Activated CD4-positive, alpha-beta T cell treated with anti-CD3 and anti-CD28 coated beads, Interleukin-2, amount 50 U/mL, for 24 hours (primary cell): ENCODE results near the gene ZNF442.
"Not testable (repeated sequence)": the region's sequence is repeated elsewhere in the genome, so short reads cannot be mapped to it uniquely, and the experiment has no call there.

Source experiments
- DNase-seq, 2 donors: peaks; one replicate each; pipeline ENCODE4 v3.0.0-alpha.2; 2020; ENCODE audit warnings: low read depth in 1 of 2, low spot score in 1 of 2

Gene ZNF442

GRCh38 chr19:12331211-12331941, 34.1 kb downstream of the ZNF442 start:
- DNase-seq, result peak; percentile 24 to 60

DNA sequence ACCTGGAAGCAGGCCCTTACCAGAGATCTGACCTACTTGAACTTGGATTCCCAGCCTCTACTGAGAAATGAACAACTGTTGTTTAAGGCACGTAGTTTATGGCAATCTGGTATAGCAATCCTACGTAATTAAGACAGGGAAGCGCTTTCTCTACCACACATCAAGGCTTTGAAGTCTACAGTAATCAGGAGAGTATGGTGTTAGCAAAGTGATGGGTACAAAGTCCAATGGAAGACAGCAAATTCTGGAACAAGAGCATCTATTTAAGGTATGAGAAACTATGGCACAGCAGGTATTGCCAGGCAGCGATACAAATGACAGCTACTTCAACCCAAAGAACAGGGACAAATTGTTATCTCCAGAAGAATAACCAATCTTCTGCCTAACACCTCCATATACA, 35.1 kb downstream of the ZNF442 start:
- DNase-seq, result no peak

DNA sequence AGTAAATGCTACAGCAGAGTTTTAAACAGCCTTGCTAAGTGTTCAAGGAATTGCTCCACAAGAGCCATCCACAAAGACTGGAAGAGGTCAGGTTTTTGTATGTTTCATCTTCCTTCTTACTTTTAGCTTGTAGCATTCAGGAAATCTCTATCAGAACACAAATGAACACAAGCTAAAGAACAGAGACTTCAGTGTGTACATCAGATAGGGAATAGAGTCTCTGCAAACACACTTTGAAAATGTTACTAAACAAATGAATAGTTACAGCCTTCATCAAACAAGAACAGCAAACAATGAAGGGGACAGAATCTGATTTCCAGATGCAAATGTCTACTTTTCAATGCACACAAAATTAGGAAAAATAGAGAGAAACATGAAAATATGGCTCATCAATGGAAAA, 39.8 kb downstream of the ZNF442 start:
- no peak for DNase-seq

DNA sequence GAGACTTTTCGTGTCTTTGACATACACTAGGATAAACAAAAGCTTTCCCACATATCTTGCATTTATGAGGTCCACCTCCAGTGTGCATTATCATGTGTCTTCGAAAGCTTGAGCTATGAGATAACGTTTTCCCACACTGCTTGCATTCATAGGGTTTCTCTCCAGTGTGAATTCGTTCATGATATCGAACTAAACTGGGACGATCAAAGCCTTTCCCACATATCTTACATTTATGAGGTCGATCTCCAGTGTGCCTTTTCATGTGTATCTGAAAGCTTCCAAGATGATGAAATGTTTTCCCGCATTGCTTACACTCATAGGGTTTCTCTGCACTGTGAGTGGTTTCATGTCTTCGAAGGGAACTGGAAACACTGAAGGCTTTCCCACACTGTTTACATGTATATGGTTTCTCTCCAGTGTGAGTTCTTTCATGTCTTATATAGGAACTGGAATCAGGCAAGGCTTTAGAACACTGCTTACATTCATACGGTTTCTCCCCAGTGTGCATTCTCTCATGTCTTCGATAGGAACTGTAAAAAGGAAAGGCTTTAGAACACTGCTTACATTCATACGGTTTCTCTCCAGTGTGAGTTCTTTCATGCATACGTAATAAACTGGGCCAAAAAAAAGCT, 46.6 kb downstream of the ZNF442 start:
- DNase-seq, result no peak

DNA sequence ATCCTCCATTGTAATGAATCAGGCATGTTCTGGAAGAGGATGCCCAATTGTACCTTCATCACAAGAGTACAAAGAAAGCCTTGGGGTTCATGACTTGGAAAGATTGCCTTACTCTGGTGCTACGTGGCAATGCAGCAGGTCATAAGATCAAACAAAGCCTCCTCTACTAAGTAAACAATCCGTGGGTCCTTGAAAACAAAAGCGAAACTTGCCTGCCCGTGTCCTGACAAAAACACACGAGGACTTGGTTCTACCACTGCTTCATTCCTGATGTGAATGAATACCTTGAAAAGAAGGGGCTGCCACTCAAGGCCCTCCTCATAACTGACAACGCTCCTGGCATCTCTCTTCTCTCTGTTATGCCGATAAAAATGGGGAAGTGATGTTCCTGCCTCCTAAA, 50.9 kb downstream of the ZNF442 start:
- DNase-seq, result no peak

- DNase-seq, result not testable (repeated sequence)
These were observed 56.6 kb downstream of the ZNF442 start for GRCh38 chr19:12308891-12309290.
